ENCODE results near the gene LRRC34. TPM values are rescaled to one million over a fixed set of nuclear protein-coding genes. Genes with fewer than 3 reads are reported as not detected.
A peak's percentile ranks its signal among the peaks of the same experiment; 100 is the strongest.

LRRC34 gene
- total RNA-seq, 2 experiments from 2014 or later, result 2.8 to 2.9 TPM

- DNase-seq, result no peak
- Mint-ChIP-seq H3K27ac (no peak overlapping the region), H3K4me3 (no peak overlapping the region), H3K27me3 (no peaks in the 10 kb centered on the region), H3K9me3 (no peaks in the 10 kb centered on the region), H3K36me3 (no peaks in the 10 kb centered on the region), H3K4me1 (ENCODE audit: low read depth) (no peaks in the 10 kb centered on the region)
- ChIA-PET POLR2A (no interaction called here), CTCF (no interaction called here)
- intact Hi-C loops (cut with micrococcal nuclease), result no loop called here
Measured at GRCh38 chr3:169836942-169837275, 24.2 kb upstream of the LRRC34 start.

GRCh38 chr3:169836078-169836941, 23.6 kb upstream of the LRRC34 start:
- POLR2A ChIA-PET, result no interaction called here

GRCh38 chr3:169835533-169835932, 22.8 kb upstream of the LRRC34 start:
- Mint-ChIP-seq H3K36me3 (no peaks in the 10 kb centered on the region), H3K27me3 (no peaks in the 10 kb centered on the region), H3K4me3 (no peak overlapping the region), H3K4me1 (ENCODE audit: low read depth) (no peaks in the 10 kb centered on the region), H3K9me3 (no peaks in the 10 kb centered on the region), H3K27ac (no peak overlapping the region)
- no peak for DNase-seq
- intact Hi-C loops (cut with micrococcal nuclease), result no loop called here
- POLR2A ChIA-PET, result no interaction called here
- CTCF ChIA-PET, result interaction anchor here (0.7 kb wide), 1 partner anchor 11 kb away, joined by 3 read pairs; no protein-coding TSS in a partner anchor

More at GRCh38 chr3:169836078-169836941, 23.6 kb upstream of the LRRC34 start:
- no peaks in the 10 kb centered on the region for H3K27me3 Mint-ChIP-seq
- DNase-seq, result no peak
- no peak overlapping the region for H3K4me3 Mint-ChIP-seq
- H3K36me3 Mint-ChIP-seq, result no peaks in the 10 kb centered on the region
- CTCF ChIA-PET, result no interaction called here
- no peak overlapping the region for H3K27ac Mint-ChIP-seq
- H3K4me1 Mint-ChIP-seq (ENCODE audit: low read depth), result no peaks in the 10 kb centered on the region
- intact Hi-C loops (cut with micrococcal nuclease), result no loop called here
- no peaks in the 10 kb centered on the region for H3K9me3 Mint-ChIP-seq

GRCh38 chr3:169827712-169828111, 15.0 kb upstream of the LRRC34 start:
- CTCF ChIA-PET, result interaction anchor here (1.1 kb wide), 1 partner anchor 35 kb away, joined by 4 read pairs; no protein-coding TSS in a partner anchor
- Mint-ChIP-seq H3K4me3 (no peak overlapping the region), H3K27me3 (peaks cover 7% of the 10 kb centered on the region), H3K27ac (no peak overlapping the region), H3K9me3 (no peaks in the 10 kb centered on the region), H3K36me3 (no peaks in the 10 kb centered on the region), H3K4me1 (ENCODE audit: low read depth) (peaks cover 2% of the 10 kb centered on the region)
- intact Hi-C loops (cut with micrococcal nuclease), result no loop called here
- no peak for DNase-seq
- POLR2A ChIA-PET, result no interaction called here

- Mint-ChIP-seq H3K27ac (no peak overlapping the region), H3K4me1 (ENCODE audit: low read depth) (peaks cover 2% of the 10 kb centered on the region), H3K9me3 (no peaks in the 10 kb centered on the region), H3K27me3 (peaks cover 13% of the 10 kb centered on the region), H3K36me3 (no peaks in the 10 kb centered on the region), H3K4me3 (no peak overlapping the region)
- ChIA-PET CTCF (interaction anchor here (0.9 kb wide), 1 partner anchor 10 kb away, joined by 3 read pairs; no protein-coding TSS in a partner anchor), POLR2A (no interaction called here)
- intact Hi-C loops (cut with micrococcal nuclease), result no loop called here
- no peak for DNase-seq
Measured at GRCh38 chr3:169825316-169825715, 12.6 kb upstream of the LRRC34 start.

- no peak overlapping the region for H3K27ac Mint-ChIP-seq
- no peak overlapping the region for H3K4me3 Mint-ChIP-seq
- DNase-seq, result no peak
- H3K9me3 Mint-ChIP-seq, result no peaks in the 10 kb centered on the region
- H3K36me3 Mint-ChIP-seq, result no peaks in the 10 kb centered on the region
- intact Hi-C loops (cut with micrococcal nuclease), result no loop called here
- ChIA-PET POLR2A (no interaction called here), CTCF (interaction anchor here (0.6 kb wide), 1 partner anchor 145 kb away, joined by 4 read pairs; no protein-coding TSS in a partner anchor)
- no peaks in the 10 kb centered on the region for H3K4me1 Mint-ChIP-seq (ENCODE audit: low read depth)
- peaks cover 23% of the 10 kb centered on the region for H3K27me3 Mint-ChIP-seq
Measured at GRCh38 chr3:169822983-169823382, 10.3 kb upstream of the LRRC34 start.

GRCh38 chr3:169822540-169822939, 9.8 kb upstream of the LRRC34 start:
- Mint-ChIP-seq H3K4me1 (ENCODE audit: low read depth) (no peaks in the 10 kb centered on the region), H3K36me3 (no peaks in the 10 kb centered on the region), H3K9me3 (no peaks in the 10 kb centered on the region), H3K27me3 (peaks cover 23% of the 10 kb centered on the region), H3K27ac (no peak overlapping the region), H3K4me3 (no peak overlapping the region)
- no peak for DNase-seq
- POLR2A ChIA-PET, result no interaction called here
- intact Hi-C loops (cut with micrococcal nuclease), result no loop called here
- CTCF ChIA-PET, result no interaction called here

GRCh38 chr3:169822091-169822490, 9.4 kb upstream of the LRRC34 start:
- Mint-ChIP-seq H3K4me1 (ENCODE audit: low read depth) (no peaks in the 10 kb centered on the region), H3K27ac (no peak overlapping the region), H3K4me3 (no peak overlapping the region), H3K36me3 (no peaks in the 10 kb centered on the region), H3K9me3 (no peaks in the 10 kb centered on the region), H3K27me3 (peaks cover 23% of the 10 kb centered on the region)
- POLR2A ChIA-PET, result no interaction called here
- no peak for DNase-seq
- intact Hi-C loops (cut with micrococcal nuclease), result no loop called here
- CTCF ChIA-PET, result interaction anchor here (0.7 kb wide), 1 partner anchor 187 kb away, joined by 3 read pairs; no protein-coding TSS in a partner anchor

GRCh38 chr3:169818316-169818715, 5.6 kb upstream of the LRRC34 start:
- POLR2A ChIA-PET, result no interaction called here

GRCh38 chr3:169815590-169816150, 3.0 kb upstream of the LRRC34 start:
- CTCF ChIA-PET, result no interaction called here
- Mint-ChIP-seq H3K4me3 (no peak overlapping the region), H3K9me3 (peaks cover 10% of the 10 kb centered on the region), H3K4me1 (ENCODE audit: low read depth) (peaks cover 19% of the 10 kb centered on the region), H3K36me3 (no peaks in the 10 kb centered on the region), H3K27ac (no peak overlapping the region), H3K27me3 (peaks cover 13% of the 10 kb centered on the region)
- no peak for DNase-seq
- POLR2A ChIA-PET, result no interaction called here
- intact Hi-C loops (cut with micrococcal nuclease), result loop anchor here (2.0 kb wide), 1 partner anchor 365 kb away; the partner anchor contains the start of gene PHC3

More at GRCh38 chr3:169818316-169818715, 5.6 kb upstream of the LRRC34 start:
- H3K9me3 Mint-ChIP-seq, result peaks cover 10% of the 10 kb centered on the region
- peaks cover 11% of the 10 kb centered on the region for H3K4me1 Mint-ChIP-seq (ENCODE audit: low read depth)
- CTCF ChIA-PET, result no interaction called here
- H3K27ac Mint-ChIP-seq, result no peak overlapping the region
- no peaks in the 10 kb centered on the region for H3K36me3 Mint-ChIP-seq
- no peak for DNase-seq
- intact Hi-C loops (cut with micrococcal nuclease), result no loop called here
- peaks cover 21% of the 10 kb centered on the region for H3K27me3 Mint-ChIP-seq
- no peak overlapping the region for H3K4me3 Mint-ChIP-seq

GRCh38 chr3:169813757-169814517, 1.2 kb upstream of the LRRC34 start:
- DNase-seq, result peak; percentile 89
- Mint-ChIP-seq H3K27me3 (peaks cover 3% of the 10 kb centered on the region), H3K27ac (peak overlapping the region; percentile 43), H3K9me3 (peaks cover 10% of the 10 kb centered on the region), H3K4me1 (ENCODE audit: low read depth) (peaks cover 19% of the 10 kb centered on the region), H3K36me3 (no peaks in the 10 kb centered on the region), H3K4me3 (peak overlapping the region; percentile 75)
- ChIA-PET CTCF (interaction anchor here (0.7 to 0.9 kb wide), 2 partner anchors 49 to 153 kb away, joined by 3 to 5 read pairs; partner anchors contain the start of gene SEC62), POLR2A (interaction anchor here (1.5 kb wide), 1 partner anchor 50 kb away, joined by 4 read pairs; no protein-coding TSS in a partner anchor)
- intact Hi-C loops (cut with micrococcal nuclease), result loop anchor here (1.0 to 5.0 kb wide), 6 partner anchors 42 to 543 kb away; partner anchors contain the start of genes PHC3, SKIL and TERC

- no peaks in the 10 kb centered on the region for H3K36me3 Mint-ChIP-seq
Measured at GRCh38 chr3:169813278-169813677, 574 bp upstream of the LRRC34 start.

More at GRCh38 chr3:169813278-169813677, 574 bp upstream of the LRRC34 start:
- DNase-seq, result no peak
- intact Hi-C loops (cut with micrococcal nuclease), result loop anchor here (1.0 to 5.0 kb wide), 5 partner anchors 41 to 544 kb away; partner anchors contain the start of genes SKIL and TERC
- ChIA-PET CTCF (interaction anchor here (1.2 kb wide), 1 partner anchor 49 kb away, joined by 3 read pairs; no protein-coding TSS in a partner anchor), POLR2A (interaction anchor here (1.5 kb wide), 1 partner anchor 49 kb away, joined by 4 read pairs; no protein-coding TSS in a partner anchor)
- H3K4me3 Mint-ChIP-seq, result peak overlapping the region; percentile 75
- peaks cover 2% of the 10 kb centered on the region for H3K27me3 Mint-ChIP-seq
- peaks cover 10% of the 10 kb centered on the region for H3K9me3 Mint-ChIP-seq
- H3K4me1 Mint-ChIP-seq (ENCODE audit: low read depth), result peaks cover 19% of the 10 kb centered on the region
- peak overlapping the region; percentile 43 for H3K27ac Mint-ChIP-seq

Data from activated CD4-positive, alpha-beta memory T cell treated with anti-CD3 and anti-CD28 coated beads for 36 hours (primary cell).